Measurements from ENCODE around the gene TMPRSS9.

The TMPRSS9 gene

DNA sequence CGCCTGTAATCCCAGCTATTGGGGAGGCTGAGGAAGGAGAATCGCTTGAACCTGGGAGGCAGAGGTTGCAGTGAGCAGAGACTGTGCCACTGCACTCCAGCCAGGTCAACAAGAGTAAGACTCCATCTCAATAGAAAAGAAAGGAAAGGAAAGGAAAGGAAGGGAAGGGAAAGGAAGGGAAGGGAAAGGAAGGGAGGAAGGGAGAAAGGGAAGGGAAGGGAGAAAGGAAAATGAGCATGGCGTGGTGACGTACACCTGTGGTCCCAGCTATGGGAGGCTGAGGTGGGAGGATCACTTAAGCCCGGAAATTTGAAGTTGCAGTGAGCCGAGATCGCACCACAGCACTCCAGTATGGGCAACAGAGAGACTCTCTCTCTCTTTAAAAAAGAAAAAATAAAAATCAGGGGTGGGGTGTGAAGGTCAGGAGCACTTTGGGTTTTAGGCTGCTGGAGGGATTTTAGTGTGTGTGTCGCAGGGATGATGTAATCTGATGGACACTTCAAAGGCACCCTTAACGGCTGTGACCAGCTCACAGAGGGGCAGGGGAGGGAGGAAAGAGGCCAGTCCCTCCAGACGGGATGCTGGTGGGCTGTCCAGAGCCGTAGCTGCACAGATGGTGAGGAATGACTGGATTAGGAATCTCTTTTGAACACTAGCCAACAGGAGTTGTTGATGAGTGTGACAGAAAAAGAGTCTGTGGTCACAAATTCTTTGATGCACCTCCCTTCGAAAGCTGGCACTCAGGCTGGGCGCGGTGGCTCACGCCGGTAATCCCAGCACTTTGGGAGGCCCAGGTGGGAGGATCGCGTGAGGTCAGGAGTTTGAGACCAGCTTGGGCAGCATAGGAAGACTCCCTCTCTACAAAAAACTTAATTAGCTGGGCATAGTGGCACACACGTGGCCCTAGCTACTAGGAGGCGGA, 27.6 kb downstream of the TMPRSS9 start:
- TF ChIP-seq PPARA (CRISPR knock-in tag; IDR thresholded peaks at IDR 0.05; ENCODE audit: borderline replicate concordance) (no peak), ARNTL (CRISPR knock-in tag; IDR thresholded peaks at IDR 0.05; ENCODE audit: borderline replicate concordance, low read depth) (no peak), ISL1 (CRISPR knock-in tag; IDR thresholded peaks at IDR 0.05) (no peak), ZNF70 (CRISPR knock-in tag; IDR thresholded peaks at IDR 0.05) (no peak), TOX (CRISPR knock-in tag; IDR thresholded peaks at IDR 0.05; ENCODE audit: borderline replicate concordance) (no peak), ZFP3 (CRISPR knock-in tag; IDR thresholded peaks at IDR 0.05) (no peak), SNAI2 (CRISPR knock-in tag; IDR thresholded peaks at IDR 0.05) (no peak), ZNF8 (CRISPR knock-in tag; IDR thresholded peaks at IDR 0.05) (no peak), OSR1 (CRISPR knock-in tag; IDR thresholded peaks at IDR 0.05) (no peak), BACH2 (CRISPR knock-in tag; IDR thresholded peaks at IDR 0.05; ENCODE audit: borderline replicate concordance) (no peak)
- TF ChIP-seq, protein P1, sequence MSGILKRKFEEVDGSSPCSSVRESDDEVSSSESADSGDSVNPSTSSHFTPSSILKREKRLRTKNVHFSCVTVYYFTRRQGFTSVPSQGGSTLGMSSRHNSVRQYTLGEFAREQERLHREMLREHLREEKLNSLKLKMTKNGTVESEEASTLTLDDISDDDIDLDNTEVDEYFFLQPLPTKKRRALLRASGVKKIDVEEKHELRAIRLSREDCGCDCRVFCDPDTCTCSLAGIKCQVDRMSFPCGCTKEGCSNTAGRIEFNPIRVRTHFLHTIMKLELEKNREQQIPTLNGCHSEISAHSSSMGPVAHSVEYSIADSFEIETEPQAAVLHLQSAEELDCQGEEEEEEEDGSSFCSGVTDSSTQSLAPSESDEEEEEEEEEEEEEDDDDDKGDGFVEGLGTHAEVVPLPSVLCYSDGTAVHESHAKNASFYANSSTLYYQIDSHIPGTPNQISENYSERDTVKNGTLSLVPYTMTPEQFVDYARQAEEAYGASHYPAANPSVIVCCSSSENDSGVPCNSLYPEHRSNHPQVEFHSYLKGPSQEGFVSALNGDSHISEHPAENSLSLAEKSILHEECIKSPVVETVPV (CRISPR knock-in tag; IDR thresholded peaks at IDR 0.05), result no peak
- TF ChIP-seq, protein P2, sequence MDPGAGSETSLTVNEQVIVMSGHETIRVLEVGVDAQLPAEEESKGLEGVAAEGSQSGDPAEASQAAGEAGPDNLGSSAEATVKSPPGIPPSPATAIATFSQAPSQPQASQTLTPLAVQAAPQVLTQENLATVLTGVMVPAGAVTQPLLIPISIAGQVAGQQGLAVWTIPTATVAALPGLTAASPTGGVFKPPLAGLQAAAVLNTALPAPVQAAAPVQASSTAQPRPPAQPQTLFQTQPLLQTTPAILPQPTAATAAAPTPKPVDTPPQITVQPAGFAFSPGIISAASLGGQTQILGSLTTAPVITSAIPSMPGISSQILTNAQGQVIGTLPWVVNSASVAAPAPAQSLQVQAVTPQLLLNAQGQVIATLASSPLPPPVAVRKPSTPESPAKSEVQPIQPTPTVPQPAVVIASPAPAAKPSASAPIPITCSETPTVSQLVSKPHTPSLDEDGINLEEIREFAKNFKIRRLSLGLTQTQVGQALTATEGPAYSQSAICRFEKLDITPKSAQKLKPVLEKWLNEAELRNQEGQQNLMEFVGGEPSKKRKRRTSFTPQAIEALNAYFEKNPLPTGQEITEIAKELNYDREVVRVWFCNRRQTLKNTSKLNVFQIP (CRISPR knock-in tag; IDR thresholded peaks at IDR 0.05; ENCODE audit: borderline replicate concordance, low read depth), result no peak
- TF ChIP-seq, protein P3, sequence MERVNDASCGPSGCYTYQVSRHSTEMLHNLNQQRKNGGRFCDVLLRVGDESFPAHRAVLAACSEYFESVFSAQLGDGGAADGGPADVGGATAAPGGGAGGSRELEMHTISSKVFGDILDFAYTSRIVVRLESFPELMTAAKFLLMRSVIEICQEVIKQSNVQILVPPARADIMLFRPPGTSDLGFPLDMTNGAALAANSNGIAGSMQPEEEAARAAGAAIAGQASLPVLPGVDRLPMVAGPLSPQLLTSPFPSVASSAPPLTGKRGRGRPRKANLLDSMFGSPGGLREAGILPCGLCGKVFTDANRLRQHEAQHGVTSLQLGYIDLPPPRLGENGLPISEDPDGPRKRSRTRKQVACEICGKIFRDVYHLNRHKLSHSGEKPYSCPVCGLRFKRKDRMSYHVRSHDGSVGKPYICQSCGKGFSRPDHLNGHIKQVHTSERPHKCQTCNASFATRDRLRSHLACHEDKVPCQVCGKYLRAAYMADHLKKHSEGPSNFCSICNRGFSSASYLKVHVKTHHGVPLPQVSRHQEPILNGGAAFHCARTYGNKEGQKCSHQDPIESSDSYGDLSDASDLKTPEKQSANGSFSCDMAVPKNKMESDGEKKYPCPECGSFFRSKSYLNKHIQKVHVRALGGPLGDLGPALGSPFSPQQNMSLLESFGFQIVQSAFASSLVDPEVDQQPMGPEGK (CRISPR knock-in tag; IDR thresholded peaks at IDR 0.05; ENCODE audit: borderline replicate concordance), result no peak
- TF ChIP-seq, protein P4, sequence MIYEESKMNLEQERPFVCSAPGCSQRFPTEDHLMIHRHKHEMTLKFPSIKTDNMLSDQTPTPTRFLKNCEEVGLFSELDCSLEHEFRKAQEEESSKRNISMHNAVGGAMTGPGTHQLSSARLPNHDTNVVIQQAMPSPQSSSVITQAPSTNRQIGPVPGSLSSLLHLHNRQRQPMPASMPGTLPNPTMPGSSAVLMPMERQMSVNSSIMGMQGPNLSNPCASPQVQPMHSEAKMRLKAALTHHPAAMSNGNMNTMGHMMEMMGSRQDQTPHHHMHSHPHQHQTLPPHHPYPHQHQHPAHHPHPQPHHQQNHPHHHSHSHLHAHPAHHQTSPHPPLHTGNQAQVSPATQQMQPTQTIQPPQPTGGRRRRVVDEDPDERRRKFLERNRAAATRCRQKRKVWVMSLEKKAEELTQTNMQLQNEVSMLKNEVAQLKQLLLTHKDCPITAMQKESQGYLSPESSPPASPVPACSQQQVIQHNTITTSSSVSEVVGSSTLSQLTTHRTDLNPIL (CRISPR knock-in tag; IDR thresholded peaks at IDR 0.05; ENCODE audit: low read depth), result no peak
- ATAC-seq, result no peak

DNA sequence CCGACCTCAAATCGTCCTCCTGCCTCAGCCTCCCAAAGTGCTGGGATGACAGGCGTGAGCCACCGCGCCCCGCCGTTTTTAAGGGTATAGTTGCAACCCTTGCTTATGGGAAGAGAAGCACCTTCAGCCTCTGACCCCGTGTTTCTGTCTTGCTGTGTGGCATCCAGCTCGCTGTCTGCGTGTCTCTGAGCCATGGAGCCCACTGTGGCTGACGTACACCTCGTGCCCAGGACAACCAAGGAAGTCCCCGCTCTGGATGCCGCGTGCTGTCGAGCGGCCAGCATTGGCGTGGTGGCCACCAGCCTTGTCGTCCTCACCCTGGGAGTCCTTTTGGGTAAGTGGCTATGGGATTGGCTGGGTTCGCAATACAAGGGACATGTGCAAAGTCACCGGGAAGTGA, 29.5 kb downstream of the TMPRSS9 start:
- TF ChIP-seq TCF4 (CRISPR knock-in tag; IDR thresholded peaks at IDR 0.05; ENCODE audit: borderline replicate concordance) (no peak), SNAI2 (CRISPR knock-in tag; IDR thresholded peaks at IDR 0.05) (no peak), BACH2 (CRISPR knock-in tag; IDR thresholded peaks at IDR 0.05; ENCODE audit: borderline replicate concordance) (no peak), ZFP30 (CRISPR knock-in tag; IDR thresholded peaks at IDR 0.05) (no peak), RARB (CRISPR knock-in tag; IDR thresholded peaks at IDR 0.05) (no peak), OSR1 (CRISPR knock-in tag; IDR thresholded peaks at IDR 0.05) (no peak), TOX (CRISPR knock-in tag; IDR thresholded peaks at IDR 0.05; ENCODE audit: borderline replicate concordance) (no peak), ZC3H10 (CRISPR knock-in tag; IDR thresholded peaks at IDR 0.05) (no peak), ISL1 (CRISPR knock-in tag; IDR thresholded peaks at IDR 0.05) (no peak), ZNF8 (CRISPR knock-in tag; IDR thresholded peaks at IDR 0.05) (no peak), PPARA (CRISPR knock-in tag; IDR thresholded peaks at IDR 0.05; ENCODE audit: borderline replicate concordance) (no peak)
- TF ChIP-seq, protein P4 (CRISPR knock-in tag; IDR thresholded peaks at IDR 0.05; ENCODE audit: low read depth), result no peak
- ATAC-seq, result no peak

DNA sequence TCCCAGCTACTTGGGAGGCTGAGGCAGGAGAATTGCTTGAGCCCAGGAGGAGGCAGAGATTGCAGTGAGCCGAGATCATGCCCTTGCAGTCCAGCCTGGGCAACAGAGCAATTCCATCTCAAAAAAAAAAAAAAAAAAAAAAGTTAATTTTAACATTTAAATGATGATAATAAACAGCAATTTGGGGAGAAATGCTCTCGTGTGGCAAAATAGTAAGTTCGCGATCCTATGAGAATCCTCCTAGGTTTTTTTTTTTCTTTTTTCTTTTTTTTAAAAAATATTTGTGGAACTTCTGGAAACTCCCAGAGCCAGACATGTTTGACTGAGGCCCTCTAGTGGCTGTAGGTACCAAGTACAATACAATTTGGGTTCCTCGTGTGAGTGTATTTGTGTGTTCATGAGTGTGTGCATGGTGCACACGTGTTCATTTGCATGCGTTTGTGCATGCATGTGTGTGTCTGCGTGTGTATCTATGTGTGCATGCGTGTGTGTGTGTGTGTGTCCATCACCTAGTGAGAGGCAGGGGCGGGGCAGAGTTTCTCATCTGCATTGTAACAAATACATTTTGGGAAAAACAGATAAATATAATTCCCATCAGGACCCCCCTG, 31.2 kb downstream of the TMPRSS9 start:
- peak; percentile 73 for ATAC-seq
- TF ChIP-seq, protein P3 (CRISPR knock-in tag; IDR thresholded peaks at IDR 0.05; ENCODE audit: borderline replicate concordance), result no peak
- TF ChIP-seq TCF4 (CRISPR knock-in tag; IDR thresholded peaks at IDR 0.05; ENCODE audit: borderline replicate concordance) (no peak), SNAI2 (CRISPR knock-in tag; IDR thresholded peaks at IDR 0.05) (no peak), ZC3H10 (CRISPR knock-in tag; IDR thresholded peaks at IDR 0.05) (no peak), ZNF565 (CRISPR knock-in tag; conservative IDR thresholded peaks at IDR 0.05; ENCODE audit: low read depth) (no peak), BACH2 (CRISPR knock-in tag; IDR thresholded peaks at IDR 0.05; ENCODE audit: borderline replicate concordance) (no peak), CSDC2 (CRISPR knock-in tag; IDR thresholded peaks at IDR 0.05) (no peak), ESRRG (CRISPR knock-in tag; IDR thresholded peaks at IDR 0.05) (no peak), GLIS3 (CRISPR knock-in tag; IDR thresholded peaks at IDR 0.05) (no peak)
- TF ChIP-seq, protein P2 (CRISPR knock-in tag; IDR thresholded peaks at IDR 0.05; ENCODE audit: borderline replicate concordance, low read depth), result no peak
- TF ChIP-seq, protein P1 (CRISPR knock-in tag; IDR thresholded peaks at IDR 0.05), result no peak

Measured in SK-N-SH treated with all-trans-retinoic acid at 6 μM for 48 hours (cell line).